Stimulated activated CD4-positive, alpha-beta T cell treated with anti-CD3 and anti-CD28 coated beads, Interleukin-1b, Interleukin-23, amount 100 ng/mL, for 24 hours (primary cell): ENCODE data around the gene TNFSF15.
"Not testable (repeated sequence)": the region's sequence is repeated elsewhere in the genome, so short reads cannot be mapped to it uniquely, and the experiment has no call there.

Source experiments
- DNase-seq, 4 experiments: peaks; one replicate each; pipeline ENCODE4 v3.0.0-alpha.2; 2020; ENCODE audit warnings: low read depth in 4 of 4, low spot score in 1 of 4

The TNFSF15 gene

GRCh38 chr9:114756920-114757319, 48.9 kb downstream of the TNFSF15 start:
- DNase-seq = no peak

- no peak for DNase-seq
Observed at GRCh38 chr9:114754581-114754980, 51.3 kb downstream of the TNFSF15 start.

- DNase-seq = no peak
Observed at GRCh38 chr9:114746591-114747346, 59.1 kb downstream of the TNFSF15 start.

- no peak for DNase-seq
Observed at GRCh38 chr9:114745879-114746550, 59.8 kb downstream of the TNFSF15 start.

GRCh38 chr9:114745108-114745848, 60.6 kb downstream of the TNFSF15 start:
- DNase-seq = no peak

- DNase-seq = no peak
Observed at GRCh38 chr9:114743446-114743845, 62.4 kb downstream of the TNFSF15 start.

- DNase-seq = no peak
Observed at GRCh38 chr9:114742947-114743346, 62.9 kb downstream of the TNFSF15 start.

GRCh38 chr9:114741521-114741920, 64.3 kb downstream of the TNFSF15 start:
- DNase-seq = not testable (repeated sequence)

- peak; percentile 43 to 57 (median 51) for DNase-seq
Observed at GRCh38 chr9:114738581-114739316, 67.1 kb downstream of the TNFSF15 start.

GRCh38 chr9:114737847-114738246, 68.0 kb downstream of the TNFSF15 start:
- DNase-seq = no peak

GRCh38 chr9:114737118-114737517, 68.7 kb downstream of the TNFSF15 start:
- DNase-seq = no peak

- no peak for DNase-seq
Observed at GRCh38 chr9:114735704-114736103, 70.1 kb downstream of the TNFSF15 start.

- not testable (repeated sequence) for DNase-seq
Observed at GRCh38 chr9:114735139-114735538, 70.7 kb downstream of the TNFSF15 start.
